IMR-90 (cell line): ENCODE data around the gene BRD3.

Experiments used
- BHLHE40 ChIP-seq: fragments of 150-350 bp; IDR thresholded peaks from 2 replicates; pipeline ENCODE4 v1.6.1; 2016; ENCODE audit warnings: mild to moderate bottlenecking, low read depth, low read length
- CEBPB ChIP-seq: IDR thresholded peaks from 2 replicates; pipeline ENCODE4 v1.6.1; 2012; ENCODE audit warnings: low read depth, low read length, improper control_type of control experiment
- CHD1 ChIP-seq: IDR thresholded peaks from 2 replicates; pipeline ENCODE4 v1.6.1; 2012; ENCODE audit warnings: low read depth, low read length, improper control_type of control experiment
- CTCF ChIP-seq: conservative IDR thresholded peaks from 2 replicates; pipeline ENCODE4 v1.5.1; 2012; ENCODE audit warnings: mild to moderate bottlenecking, low read depth, low read length, improper control_type of control experiment
- ELK1 ChIP-seq: fragments of 150-350 bp; IDR thresholded peaks from 2 replicates; pipeline ENCODE4 v1.6.1; 2016; ENCODE audit warnings: low read depth, mild to moderate bottlenecking, low read length, moderate library complexity, borderline replicate concordance
- MAFK ChIP-seq: IDR thresholded peaks from 2 replicates; pipeline ENCODE4 v1.6.1; 2012; ENCODE audit warnings: low read depth, low read length, improper control_type of control experiment
- MAZ ChIP-seq: IDR thresholded peaks from 2 replicates; pipeline ENCODE4 v1.6.1; 2012; ENCODE audit warnings: low read depth, mild to moderate bottlenecking, low read length, improper control_type of control experiment, moderate library complexity, borderline replicate concordance
- MXI1 ChIP-seq: IDR thresholded peaks from 2 replicates; pipeline ENCODE4 v1.6.1; 2012; ENCODE audit warnings: low read depth, mild to moderate bottlenecking, low read length, moderate library complexity, borderline replicate concordance
- POLR2A ChIP-seq: IDR thresholded peaks from 2 replicates; pipeline ENCODE4 v1.6.1; 2012; ENCODE audit warnings: mild to moderate bottlenecking, low read depth, low read length
- RAD21 ChIP-seq: IDR thresholded peaks from 2 replicates; pipeline ENCODE4 v1.6.1; 2012; ENCODE audit warnings: low read length, improper control_type of control experiment
- RCOR1 ChIP-seq: IDR thresholded peaks from 2 replicates; pipeline ENCODE4 v1.6.1; 2012; ENCODE audit warnings: mild to moderate bottlenecking, low read length, improper control_type of control experiment; ENCODE audit not compliant: insufficient replicate concordance
- RFX5 ChIP-seq: IDR thresholded peaks from 2 replicates; pipeline ENCODE4 v1.8.0; 2012; ENCODE audit warnings: low read depth, mild to moderate bottlenecking, low read length, moderate library complexity
- SMC3 ChIP-seq: fragments of 150-350 bp; IDR thresholded peaks from 2 replicates; pipeline ENCODE4 v1.6.1; 2016; ENCODE audit warnings: low read depth, mild to moderate bottlenecking, antibody characterized with exemption, low read length, moderate library complexity
- USF2 ChIP-seq: fragments of 150-350 bp; IDR thresholded peaks from 2 replicates; pipeline ENCODE4 v1.6.1; 2017; ENCODE audit warnings: mild to moderate bottlenecking, antibody characterized with exemption, low read length, low read depth

GRCh38 chr9:134051319-134051718 lies 16.5 kb downstream of the BRD3 start:
- TF ChIP-seq RFX5 (no peak), MAZ (no peak), CTCF (no peak), POLR2A (no peak), MAFK (no peak), ELK1 (no peak), CHD1 (no peak), MXI1 (no peak), CEBPB (no peak), BHLHE40 (no peak), SMC3 (no peak), RAD21 (no peak), RCOR1 (no peak), USF2 (no peak)
